CD4-positive, alpha-beta memory T cell (primary cell): ENCODE results near the gene AKT1. TPM values are rescaled to one million over a fixed set of nuclear protein-coding genes. Genes with fewer than 3 reads are reported as not detected.

Experiments used
- CTCF ChIA-PET: fragments of 350-600 bp; sonication (Branson Sonifier 250); formaldehyde crosslinking; loops from one replicate; lab custom pipeline; 2021; ENCODE audit warnings: inconsistent platforms; ENCODE audit not compliant: partially characterized antibody; lab: Charles Lee
- POLR2A ChIA-PET: fragments of 350-600 bp; sonication (Branson Sonifier 250); formaldehyde crosslinking; loops from one replicate; lab custom pipeline; 2021; ENCODE audit not compliant: partially characterized antibody; lab: Charles Lee
- DNase-seq, 5 donors: peaks; one replicate each; pipeline versions ENCODE4 v3.0.0 to v3.0.0-alpha.2; 2020 to 2022; ENCODE audit warnings: mixed read lengths in 1 of 5
- H3K27ac ChIP-seq: one replicate; pipeline ENCODE4 v1.7.0; 2013; ENCODE audit warnings: low read depth, low read length
- H3K27me3 ChIP-seq: 2 replicates; pipeline ENCODE4 v1.7.0; 2013; ENCODE audit warnings: mild to moderate bottlenecking, low read length, moderate library complexity; ENCODE audit not compliant: insufficient read depth
- H3K36me3 ChIP-seq: 2 replicates; pipeline ENCODE4 v1.7.0; 2013; ENCODE audit warnings: mild to moderate bottlenecking, low read length, moderate library complexity; ENCODE audit not compliant: insufficient read depth
- H3K4me1 ChIP-seq: 2 replicates; pipeline ENCODE4 v1.7.0; 2013; ENCODE audit warnings: mild to moderate bottlenecking, low read length, moderate library complexity; ENCODE audit not compliant: insufficient read depth
- H3K4me3 ChIP-seq, 2 donors: one replicate each; pipeline ENCODE4 v1.7.0; 2013; ENCODE audit warnings: low read length in 2 of 2, mild to moderate bottlenecking in 1 of 2
- H3K9me3 ChIP-seq, 2 donors: one replicate each; pipeline ENCODE4 v1.7.0; 2013; ENCODE audit warnings: low read length in 2 of 2, control low read depth in 1 of 2; ENCODE audit not compliant: control insufficient read depth in 1 of 2
- H3K27ac Mint-ChIP-seq, 7 donors: one replicate each; pipeline ENCODE4 v1.8.0; 2020 to 2021; ENCODE audit warnings: mixed read lengths in 7 of 7, mild to moderate bottlenecking in 6 of 7, inconsistent platforms in 3 of 7, moderate library complexity in 3 of 7
- H3K27me3 Mint-ChIP-seq, 2 donors: one replicate each; pipeline ENCODE4 v1.8.0; 2020 to 2021; ENCODE audit warnings: mixed read lengths in 2 of 2
- H3K36me3 Mint-ChIP-seq, 2 donors: one replicate each; pipeline ENCODE4 v1.8.0; 2020 to 2021; ENCODE audit warnings: mixed read lengths in 2 of 2, inconsistent platforms in 1 of 2, mild to moderate bottlenecking in 1 of 2
- H3K4me1 Mint-ChIP-seq, 4 donors: one replicate each; pipeline ENCODE4 v1.8.0; 2020 to 2021; ENCODE audit warnings: mixed read lengths in 4 of 4, mild to moderate bottlenecking in 1 of 4
- H3K4me3 Mint-ChIP-seq, 8 donors: one replicate each; pipeline ENCODE4 v1.8.0; 2020 to 2021; ENCODE audit warnings: mixed read lengths in 8 of 8, mild to moderate bottlenecking in 7 of 8, moderate library complexity in 6 of 8, inconsistent platforms in 3 of 8
- H3K9me3 Mint-ChIP-seq, 8 donors: one replicate each; pipeline ENCODE4 v1.8.0; 2020 to 2021; ENCODE audit warnings: mixed read lengths in 8 of 8, mild to moderate bottlenecking in 5 of 8, inconsistent platforms in 3 of 8, moderate library complexity in 1 of 8
- intact Hi-C: fragments of 100-400 bp; cut with micrococcal nuclease; formaldehyde crosslinking; loops from one replicate; pipeline ENCODE4 v1.15.1; 2023
- polyA plus RNA-seq, 2 donors: library from polyadenylated mRNA; unstranded; fragments of 300-500 nt; fragmentation: Illumina TruSeq; gene quantifications; one replicate each; pipeline ENCODE4 v1.2.3, GENCODE V29; 2021
- total RNA-seq, 2 experiments: library from RNA; stranded (reverse); gene quantifications; one replicate each; pipeline ENCODE4 v1.2.3, GENCODE V29; 2021

AKT1 gene
- total and polyA plus RNA-seq, 4 experiments from 2014 or later: 5.3 to 90.5 (median 56.1) TPM

DNA sequence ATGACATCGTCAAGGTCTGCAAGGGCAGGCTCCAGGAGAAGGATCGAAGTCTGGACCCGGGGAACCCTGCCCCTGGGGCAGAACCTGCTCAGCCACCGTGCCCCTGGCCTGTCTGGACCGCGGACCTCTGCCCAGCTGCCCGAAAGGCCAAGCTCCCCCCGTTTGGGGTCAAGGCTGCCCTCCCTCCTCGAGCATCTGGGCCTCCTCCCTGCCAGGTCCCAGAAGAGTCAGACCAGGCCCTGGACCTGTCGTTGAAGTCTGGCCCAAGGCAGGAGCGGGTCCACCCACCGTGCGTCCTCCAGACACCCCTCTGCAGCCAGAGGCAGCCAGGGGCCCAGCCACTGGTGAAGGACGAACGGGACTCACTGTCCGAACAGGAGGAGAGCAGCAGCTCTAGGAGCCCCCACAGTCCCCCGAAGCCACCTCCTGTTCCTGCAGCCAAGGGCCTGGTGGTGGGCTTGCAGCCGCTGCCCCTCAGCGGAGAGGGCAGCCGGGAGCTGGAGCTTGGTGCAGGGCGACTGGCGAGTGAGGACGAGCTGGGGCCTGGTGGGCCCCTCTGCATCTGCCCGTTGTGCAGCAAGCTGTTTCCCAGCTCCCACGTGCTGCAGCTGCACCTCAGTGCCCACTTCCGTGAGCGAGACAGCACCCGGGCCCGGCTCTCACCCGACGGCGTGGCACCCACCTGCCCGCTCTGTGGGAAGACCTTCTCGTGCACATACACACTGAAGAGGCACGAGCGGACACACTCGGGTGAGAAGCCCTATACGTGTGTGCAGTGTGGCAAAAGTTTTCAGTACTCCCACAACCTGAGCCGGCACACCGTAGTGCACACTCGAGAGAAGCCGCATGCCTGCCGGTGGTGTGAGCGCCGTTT is 6.2 kb upstream of the AKT1 start:
- Histone ChIP-seq H3K4me3 (peak overlapping the region in 1 of 2 donors; percentile 65), H3K27ac (peak overlapping the region; percentile 58), H3K9me3 (no peaks in the 10 kb centered on the region), H3K4me1 (peaks cover 31% of the 10 kb centered on the region), H3K36me3 (no peaks in the 10 kb centered on the region), H3K27me3 (no peaks in the 10 kb centered on the region)
- Mint-ChIP-seq H3K4me1 (peaks cover 9 to 49% (median 32%) of the 10 kb centered on the region in 4 donors), H3K36me3 (peaks cover 0 to 2% of the 10 kb centered on the region in 2 donors), H3K4me3 (peak overlapping the region; percentile 81 to 91 (median 86)), H3K27me3 (no peaks in the 10 kb centered on the region), H3K9me3 (no peaks in the 10 kb centered on the region), H3K27ac (peak overlapping the region in 6 of 7 donors; percentile 12 to 77 (median 58))
- intact Hi-C loops: loop anchor here (2.0 kb wide), 1 partner anchor 33 kb away; no protein-coding TSS in a partner anchor
- CTCF ChIA-PET: interaction anchor here (0.6 to 2.5 kb wide), 2 partner anchors 10 to 24 kb away, joined by 3 to 13 read pairs; no protein-coding TSS in a partner anchor
- DNase-seq: peak in 1 of 5 donors; percentile 42
- POLR2A ChIA-PET: interaction anchor here (0.8 to 3.0 kb wide), 9 partner anchors 9 to 690 kb away, joined by 3 to 27 read pairs (median 12); partner anchors contain the start of gene SIVA1

DNA sequence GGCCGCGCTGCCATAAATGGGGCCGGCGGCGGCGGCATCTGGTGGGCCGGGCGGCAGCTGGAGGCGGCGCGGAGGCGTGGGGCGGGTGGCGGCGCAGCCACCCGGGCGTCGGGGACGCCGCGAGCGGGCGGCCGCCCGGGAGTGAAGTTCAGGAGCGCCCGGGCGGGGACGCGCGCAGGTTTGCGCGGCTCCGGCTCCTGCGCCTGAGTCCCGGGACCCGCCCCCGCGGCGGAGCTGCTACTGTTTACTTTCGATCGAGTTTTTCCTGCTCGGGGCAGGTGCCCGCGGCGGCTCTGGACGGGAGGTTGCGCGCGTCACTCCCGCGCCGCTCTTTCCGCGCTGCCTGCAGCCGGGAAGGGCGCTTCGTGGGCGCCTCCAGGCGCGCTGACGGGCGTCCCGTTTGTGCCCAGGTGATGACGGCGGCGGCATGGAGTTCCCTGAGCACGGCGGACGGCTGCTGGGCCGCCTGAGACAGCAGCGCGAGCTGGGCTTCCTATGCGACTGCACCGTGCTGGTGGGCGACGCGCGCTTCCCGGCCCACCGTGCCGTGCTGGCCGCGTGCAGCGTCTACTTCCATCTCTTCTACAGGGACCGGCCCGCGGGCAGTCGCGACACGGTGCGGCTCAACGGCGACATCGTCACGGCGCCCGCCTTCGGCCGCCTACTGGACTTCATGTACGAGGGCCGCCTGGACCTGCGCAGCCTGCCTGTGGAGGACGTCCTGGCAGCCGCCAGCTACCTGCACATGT is 5.4 kb upstream of the AKT1 start, which contains the start of gene ZBTB42:
Gene ZBTB42 (plus strand): TSS at position 331 of the 749 bp plus-strand sequence. CDS start 97 bp downstream, at position 428.
- peaks cover 0 to 2% of the 10 kb centered on the region in 2 donors for H3K36me3 Mint-ChIP-seq
- H3K4me1 Mint-ChIP-seq: peaks cover 13 to 57% (median 37%) of the 10 kb centered on the region in 4 donors
- Histone ChIP-seq H3K9me3 (no peaks in the 10 kb centered on the region), H3K4me1 (peaks cover 39% of the 10 kb centered on the region), H3K27ac (peak within 1 kb of the TSS; percentile 58), H3K4me3 (peak within 1 kb of the TSS in 1 of 2 donors; percentile 65), H3K27me3 (no peaks in the 10 kb centered on the region), H3K36me3 (no peaks in the 10 kb centered on the region)
- H3K27me3 Mint-ChIP-seq: no peaks in the 10 kb centered on the region
- CTCF ChIA-PET: interaction anchor here (1.6 to 2.5 kb wide), 2 partner anchors 21 to 25 kb away, joined by 5 to 13 read pairs; no protein-coding TSS in a partner anchor
- peak; percentile 75 to 82 (median 78) for DNase-seq
- H3K4me3 Mint-ChIP-seq: peak within 1 kb of the TSS; percentile 81 to 91 (median 86)
- no peaks in the 10 kb centered on the region for H3K9me3 Mint-ChIP-seq
- H3K27ac Mint-ChIP-seq: peak within 1 kb of the TSS; percentile 36 to 91 (median 85)
- POLR2A ChIA-PET: interaction anchor here (0.6 to 3.0 kb wide), 17 partner anchors 9 to 691 kb away, joined by 3 to 27 read pairs (median 4); partner anchors contain the start of gene SIVA1
- intact Hi-C loops: loop anchor here (1.0 to 2.0 kb wide), 2 partner anchors 25 to 32 kb away; no protein-coding TSS in a partner anchor

DNA sequence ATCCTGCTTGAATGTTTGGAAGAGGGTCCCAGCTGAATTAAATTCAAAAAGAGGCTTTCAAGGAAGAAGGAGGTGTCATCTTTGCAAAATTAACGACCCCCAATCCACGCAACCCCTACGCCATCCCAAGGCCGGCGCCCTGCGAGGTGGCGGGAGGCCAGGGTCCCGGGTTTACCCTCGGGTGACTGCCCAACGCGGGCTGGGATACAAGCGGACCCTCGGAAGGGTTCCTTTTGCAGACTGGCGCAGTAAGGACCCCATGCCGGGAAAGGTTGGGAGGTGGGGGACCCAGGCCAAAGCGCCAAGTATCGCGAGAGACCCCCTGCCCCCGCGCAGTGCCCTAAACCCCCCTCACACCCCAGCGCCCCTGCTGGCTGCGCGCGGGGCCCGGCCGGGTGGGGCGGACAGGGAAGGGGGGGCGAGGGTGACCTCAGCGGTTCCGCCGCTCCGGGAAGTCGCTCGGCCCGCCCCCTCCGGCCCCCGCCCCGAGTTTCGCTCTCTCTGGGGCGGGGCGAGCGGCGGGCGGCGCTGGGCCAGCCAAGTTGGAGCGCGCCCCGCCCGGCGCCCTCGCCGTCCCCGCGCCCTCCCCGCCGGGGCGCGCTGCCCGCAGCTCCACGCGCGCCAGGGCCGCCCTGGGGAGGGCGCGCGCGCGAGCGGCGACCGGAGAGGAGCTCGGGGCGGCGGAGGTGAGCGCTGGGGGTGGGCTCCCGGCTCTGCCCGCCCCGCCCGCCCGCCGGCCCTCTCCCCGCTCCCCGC is 4.6 kb upstream of the AKT1 start:
- Histone ChIP-seq H3K4me3 (peak overlapping the region in 1 of 2 donors; percentile 38), H3K9me3 (no peaks in the 10 kb centered on the region), H3K27ac (peak overlapping the region; percentile 51), H3K36me3 (no peaks in the 10 kb centered on the region), H3K4me1 (peaks cover 41% of the 10 kb centered on the region), H3K27me3 (no peaks in the 10 kb centered on the region)
- peak overlapping the region; percentile 58 to 92 (median 91) for H3K27ac Mint-ChIP-seq
- peak; percentile 76 to 81 (median 80) for DNase-seq
- H3K36me3 Mint-ChIP-seq: peaks cover 0 to 2% of the 10 kb centered on the region in 2 donors
- H3K4me3 Mint-ChIP-seq: peak overlapping the region; percentile 50 to 77 (median 74)
- intact Hi-C loops: loop anchor here (1.0 to 2.0 kb wide), 2 partner anchors 26 to 31 kb away; no protein-coding TSS in a partner anchor
- ChIA-PET POLR2A (interaction anchor here (0.6 to 3.0 kb wide), 17 partner anchors 8 to 691 kb away, joined by 3 to 27 read pairs (median 4); partner anchors contain the start of genes CEP170B and SIVA1), CTCF (interaction anchor here (1.6 to 2.5 kb wide), 2 partner anchors 21 to 26 kb away, joined by 5 to 13 read pairs; no protein-coding TSS in a partner anchor)
- H3K27me3 Mint-ChIP-seq: no peaks in the 10 kb centered on the region
- H3K9me3 Mint-ChIP-seq: no peaks in the 10 kb centered on the region
- H3K4me1 Mint-ChIP-seq: peaks cover 13 to 58% (median 37%) of the 10 kb centered on the region in 4 donors

DNA sequence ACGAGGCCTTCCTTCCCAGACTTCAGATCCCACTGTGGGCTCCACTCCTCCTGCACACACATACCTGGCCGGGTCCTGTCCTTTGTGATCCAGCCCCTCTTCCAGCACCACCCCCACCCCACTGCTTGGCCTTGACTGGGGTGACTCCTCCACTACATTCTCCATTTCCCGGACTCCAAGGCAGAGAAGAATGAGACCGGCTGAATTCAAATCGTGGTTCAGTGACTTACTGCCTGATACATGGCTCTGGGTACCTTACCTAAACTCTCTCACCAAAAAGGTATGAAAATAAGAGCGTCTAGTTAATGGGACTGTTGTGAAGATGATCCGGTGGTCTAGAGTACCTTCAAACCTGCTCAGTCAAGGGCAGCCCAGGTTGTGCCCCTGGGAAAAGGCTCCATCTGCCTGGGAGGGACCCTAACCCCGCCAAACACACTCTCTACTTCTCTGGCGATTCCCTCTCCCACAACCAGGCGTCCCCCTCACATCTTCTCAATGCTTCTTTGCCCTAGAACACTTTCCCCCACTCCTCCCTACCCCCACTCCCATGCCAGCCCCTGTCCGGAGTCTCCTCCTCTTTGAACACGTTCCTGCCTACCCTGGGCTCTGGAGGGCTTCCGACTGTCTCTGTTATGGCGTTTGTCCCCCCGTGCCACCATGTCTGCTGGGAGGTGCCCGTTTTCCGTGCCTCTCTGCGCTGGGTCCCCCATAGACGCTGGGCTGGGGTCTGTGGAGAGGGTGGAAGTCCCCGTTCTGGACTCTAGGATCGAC is 3.9 kb upstream of the AKT1 start:
- Mint-ChIP-seq H3K27me3 (no peaks in the 10 kb centered on the region), H3K27ac (peak overlapping the region; percentile 58 to 92 (median 91)), H3K4me1 (peaks cover 14 to 61% (median 40%) of the 10 kb centered on the region in 4 donors), H3K9me3 (no peaks in the 10 kb centered on the region), H3K4me3 (peak overlapping the region; percentile 50 to 77 (median 74)), H3K36me3 (peaks cover 0 to 2% of the 10 kb centered on the region in 2 donors)
- H3K36me3 ChIP-seq: no peaks in the 10 kb centered on the region
- peaks cover 44% of the 10 kb centered on the region for H3K4me1 ChIP-seq
- no peaks in the 10 kb centered on the region for H3K27me3 ChIP-seq
- ChIA-PET POLR2A (interaction anchor here (1.5 to 3.0 kb wide), 2 partner anchors 26 to 27 kb away, joined by 3 to 25 read pairs; no protein-coding TSS in a partner anchor), CTCF (interaction anchor here (1.6 to 2.5 kb wide), 2 partner anchors 22 to 27 kb away, joined by 5 to 13 read pairs; no protein-coding TSS in a partner anchor)
- H3K27ac ChIP-seq: peak overlapping the region; percentile 51
- intact Hi-C loops: loop anchor here (1.0 to 2.0 kb wide), 3 partner anchors 27 to 47 kb away; no protein-coding TSS in a partner anchor
- H3K4me3 ChIP-seq: peak overlapping the region in 1 of 2 donors; percentile 38
- DNase-seq: peak in 3 of 5 donors; percentile 21 to 50 (median 23)
- no peaks in the 10 kb centered on the region for H3K9me3 ChIP-seq

DNA sequence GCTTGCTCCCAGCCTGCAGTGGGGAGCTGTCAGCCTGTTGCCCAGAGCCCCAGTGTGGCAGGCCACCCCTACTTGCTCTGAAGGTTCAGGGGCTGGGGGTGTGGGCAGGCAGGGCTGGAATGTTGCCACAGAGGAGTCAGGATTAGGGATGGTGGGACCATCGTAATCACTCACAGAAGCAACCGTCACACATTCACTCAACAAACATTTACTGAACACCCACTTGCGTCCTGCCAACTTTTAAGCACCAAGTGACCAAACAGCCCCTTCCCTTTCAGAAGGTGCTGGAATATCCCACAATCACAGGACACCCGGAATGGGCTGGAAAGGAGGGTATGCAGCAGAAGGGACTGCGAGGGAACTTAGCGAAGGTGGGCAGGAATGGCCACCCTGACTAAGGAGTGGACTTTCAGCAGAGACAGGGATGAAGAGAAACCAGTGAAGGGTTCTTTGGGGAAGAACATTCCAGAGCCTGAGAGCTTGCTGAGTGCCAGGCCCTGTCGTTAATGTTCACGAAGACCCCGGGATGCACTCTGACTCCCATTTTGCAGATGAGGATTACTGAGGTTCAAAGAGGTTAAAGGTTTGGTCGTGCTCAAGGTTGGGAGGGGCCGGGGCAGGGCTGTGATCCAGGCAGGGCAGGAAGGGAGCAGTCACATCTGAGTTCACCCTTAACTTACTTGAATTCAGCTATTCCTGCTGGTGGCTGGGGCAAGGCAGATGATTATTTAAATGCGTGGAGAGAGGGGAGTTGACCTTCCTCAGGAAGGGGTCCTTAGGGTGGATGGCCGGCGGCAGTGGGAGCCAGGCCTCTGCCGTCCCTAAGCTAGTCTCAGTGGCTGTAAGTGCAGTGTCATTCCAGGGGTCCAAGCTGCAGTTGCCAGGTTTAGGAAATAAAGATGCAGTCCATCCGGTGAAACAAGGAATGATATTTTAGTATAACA is 3.0 kb upstream of the AKT1 start:
- peaks cover 19 to 62% (median 43%) of the 10 kb centered on the region in 4 donors for H3K4me1 Mint-ChIP-seq
- peak overlapping the region; percentile 50 to 77 (median 74) for H3K4me3 Mint-ChIP-seq
- H3K9me3 Mint-ChIP-seq: no peaks in the 10 kb centered on the region
- no peak overlapping the region for H3K4me3 ChIP-seq
- H3K36me3 ChIP-seq: no peaks in the 10 kb centered on the region
- H3K9me3 ChIP-seq: no peaks in the 10 kb centered on the region
- H3K27me3 ChIP-seq: no peaks in the 10 kb centered on the region
- DNase-seq: peak in 1 of 5 donors; percentile 31
- peaks cover 44% of the 10 kb centered on the region for H3K4me1 ChIP-seq
- ChIA-PET CTCF (interaction anchor here (1.1 kb wide), 1 partner anchor 27 kb away, joined by 3 read pairs; no protein-coding TSS in a partner anchor), POLR2A (interaction anchor here (1.0 to 1.5 kb wide), 2 partner anchors 27 to 221 kb away, joined by 3 read pairs; no protein-coding TSS in a partner anchor)
- no peak overlapping the region for H3K27ac ChIP-seq
- no peaks in the 10 kb centered on the region for H3K27me3 Mint-ChIP-seq
- intact Hi-C loops: loop anchor here (1.0 kb wide), 1 partner anchor 46 kb away; no protein-coding TSS in a partner anchor
- peak overlapping the region; percentile 39 to 91 (median 86) for H3K27ac Mint-ChIP-seq
- H3K36me3 Mint-ChIP-seq: peaks cover 0 to 2% of the 10 kb centered on the region in 2 donors
